PC-3 (cell line): ENCODE measurements around the gene LDLR. TPM values are rescaled to one million over a fixed set of nuclear protein-coding genes. Genes with fewer than 3 reads are reported as not detected.

ENCODE experiments used
- ATAC-seq: fragments of 200-7000 bp; cut with Tn5 transposase; 2 replicates; pipeline ENCODE4 v1.9.1; 2020; ENCODE audit warnings: mild to moderate bottlenecking, moderate library complexity
- BruUV-seq: library from RNA; stranded (reverse); fragments of 400-500 nt; replicated peaks from 2 replicates; lab custom pipeline; 2021; lab: Mats Ljungman, UMichigan
- CTCF ChIA-PET: fragments of 300-600 bp; sonication (Branson Sonifier 250); formaldehyde crosslinking; loops from one replicate; lab custom pipeline; 2022; ENCODE audit warnings: antibody characterized with exemption; lab: Charles Lee
- POLR2A ChIA-PET: fragments of 300-600 bp; sonication (Branson Sonifier 250); formaldehyde crosslinking; loops from one replicate; lab custom pipeline; 2022; ENCODE audit warnings: antibody characterized with exemption; ENCODE audit not compliant: unreplicated experiment; lab: Charles Lee
- DNase-seq: peaks from one replicate; pipeline ENCODE4 v3.0.0-alpha.2; 2015
- H2AFZ ChIP-seq: fragments of 300-600 bp; sonication (generic); 2 replicates; pipeline ENCODE4 v1.6.0; 2016; ENCODE audit warnings: antibody characterized with exemption, low read length
- H3F3A ChIP-seq: fragments of 300-600 bp; sonication (generic); one replicate; pipeline ENCODE4 v1.6.0; 2017; ENCODE audit warnings: antibody characterized with exemption, low read length, control low read depth, mild to moderate bottlenecking; ENCODE audit not compliant: unreplicated experiment
- H3K27ac ChIP-seq: fragments of 300-600 bp; sonication (generic); 2 replicates; pipeline ENCODE4 v1.5.1; 2016; ENCODE audit warnings: mild to moderate bottlenecking, low read length
- H3K27me3 ChIP-seq: fragments of 300-600 bp; sonication (generic); 2 replicates; pipeline ENCODE4 v1.6.1; 2016; ENCODE audit warnings: low read length, mixed read lengths
- H3K36me3 ChIP-seq: fragments of 300-600 bp; sonication (generic); 2 replicates; pipeline ENCODE4 v1.6.1; 2016; ENCODE audit warnings: low read depth, mixed run types, low read length, mixed read lengths
- H3K4me1 ChIP-seq: fragments of 300-600 bp; sonication (generic); 2 replicates; pipeline ENCODE4 v1.5.1; 2016; ENCODE audit warnings: low read length; ENCODE audit not compliant: insufficient read depth
- H3K4me2 ChIP-seq: fragments of 300-600 bp; sonication (generic); 2 replicates; pipeline ENCODE4 v1.6.0; 2016; ENCODE audit warnings: low read length
- H3K4me3 ChIP-seq: fragments of 300-600 bp; sonication (generic); 2 replicates; pipeline ENCODE4 v1.5.1; 2016; ENCODE audit warnings: mild to moderate bottlenecking, low read length, mixed read lengths
- H3K79me2 ChIP-seq: fragments of 300-600 bp; sonication (generic); 2 replicates; pipeline ENCODE4 v1.6.1; 2017; ENCODE audit warnings: low read length, mixed read lengths
- H3K9ac ChIP-seq: fragments of 300-600 bp; sonication (generic); 2 replicates; pipeline ENCODE4 v1.6.0; 2016; ENCODE audit warnings: mild to moderate bottlenecking, low read length
- H3K9me2 ChIP-seq: fragments of 300-600 bp; sonication (generic); replicated peaks from 2 replicates; pipeline ENCODE4 v1.6.1; 2016; ENCODE audit warnings: mixed run types, low read length, mixed read lengths
- H3K9me3 ChIP-seq: fragments of 300-600 bp; sonication (generic); 2 replicates; pipeline ENCODE4 v1.6.1; 2016; ENCODE audit warnings: low read length, mixed read lengths
- H4K20me1 ChIP-seq: fragments of 300-600 bp; sonication (generic); 2 replicates; pipeline ENCODE4 v1.6.1; 2016; ENCODE audit warnings: low read length, mixed read lengths
- CTCF ChIP-seq: fragments of 300-600 bp; sonication (generic); conservative IDR thresholded peaks from 2 replicates; pipeline ENCODE4 v1.5.1; 2017; ENCODE audit warnings: antibody characterized with exemption, low read depth, mild to moderate bottlenecking, low read length
- EZH2 ChIP-seq: fragments of 300-600 bp; sonication (generic); IDR thresholded peaks from one replicate; pipeline ENCODE4 v1.6.1; 2017; ENCODE audit warnings: antibody characterized with exemption, mild to moderate bottlenecking, low read length; ENCODE audit not compliant: unreplicated experiment
- EZH2phosphoT487 ChIP-seq: fragments of 300-600 bp; sonication (generic); IDR thresholded peaks from 2 replicates; pipeline ENCODE4 v1.6.1; 2018; ENCODE audit warnings: mild to moderate bottlenecking, antibody characterized with exemption, low read length, borderline replicate concordance
- intact Hi-C: fragments of 100-400 bp; cut with micrococcal nuclease; formaldehyde crosslinking; loops from 2 replicates; pipeline ENCODE4 v1.9.0; 2023
- total RNA-seq: library from RNA; depleted of rRNA; stranded (reverse); fragments of >200 nt; gene quantifications from 2 replicates; pipeline ENCODE4 v1.2.3, GENCODE V29; 2014

The LDLR gene
- total RNA-seq, 1 experiment from 2014 or later, result 302 TPM

DNA sequence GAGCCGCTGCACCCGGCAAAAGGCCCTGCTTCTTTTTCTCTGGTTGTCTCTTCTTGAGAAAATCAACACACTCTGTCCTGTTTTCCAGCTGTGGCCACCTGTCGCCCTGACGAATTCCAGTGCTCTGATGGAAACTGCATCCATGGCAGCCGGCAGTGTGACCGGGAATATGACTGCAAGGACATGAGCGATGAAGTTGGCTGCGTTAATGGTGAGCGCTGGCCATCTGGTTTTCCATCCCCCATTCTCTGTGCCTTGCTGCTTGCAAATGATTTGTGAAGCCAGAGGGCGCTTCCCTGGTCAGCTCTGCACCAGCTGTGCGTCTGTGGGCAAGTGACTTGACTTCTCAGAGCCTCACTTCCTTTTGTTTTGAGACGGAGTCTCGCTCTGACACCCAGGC lies 17.2 kb downstream of the LDLR start:
- H3K9me2 ChIP-seq, result no peaks in the 10 kb centered on the region

GRCh38 chr19:11108746-11109145 lies 19.5 kb downstream of the LDLR start:
- DNase-seq (no peak), ATAC-seq (no peak)
- H3K36me3 ChIP-seq, result peaks cover 87% of the 10 kb centered on the region
- no peak overlapping the region for H3K4me3 ChIP-seq
- peaks cover 46% of the 10 kb centered on the region for H4K20me1 ChIP-seq
- H3K9me3 ChIP-seq, result no peaks in the 10 kb centered on the region
- ChIA-PET POLR2A (no interaction called here), CTCF (no interaction called here)
- H3K4me2 ChIP-seq, result no peak overlapping the region
- peaks cover 4% of the 10 kb centered on the region for H3F3A ChIP-seq
- TF ChIP-seq EZH2phosphoT487, result no peak
- TF ChIP-seq CTCF, result no peak
- TF ChIP-seq EZH2, result no peak
- no peaks in the 10 kb centered on the region for H3K4me1 ChIP-seq
- intact Hi-C loops, result no loop called here
- no peak overlapping the region for H3K27ac ChIP-seq
- BruUV-seq, result no TSS peak
- H2AFZ ChIP-seq, result no peak overlapping the region
- no peak overlapping the region for H3K9ac ChIP-seq
- H3K27me3 ChIP-seq, result no peaks in the 10 kb centered on the region
- H3K9me2 ChIP-seq, result no peaks in the 10 kb centered on the region
- peaks cover 23% of the 10 kb centered on the region for H3K79me2 ChIP-seq

More for the DNA sequence above, 17.2 kb downstream of the LDLR start:
- Histone ChIP-seq H3K4me3 (no peak overlapping the region), H2AFZ (no peak overlapping the region), H3K9ac (no peak overlapping the region), H3K27ac (no peak overlapping the region), H3K79me2 (peaks cover 25% of the 10 kb centered on the region; the same call in 1 of the 2 replicates), H3F3A (no peaks in the 10 kb centered on the region), H3K36me3 (peaks cover 85% of the 10 kb centered on the region), H3K4me1 (no peaks in the 10 kb centered on the region), H3K27me3 (no peaks in the 10 kb centered on the region), H4K20me1 (peaks cover 48% of the 10 kb centered on the region), H3K4me2 (no peak overlapping the region), H3K9me3 (no peaks in the 10 kb centered on the region)
- intact Hi-C loops, result no loop called here
- ATAC-seq (no peak), DNase-seq (no peak)
- CTCF ChIA-PET, result no interaction called here
- BruUV-seq, result no TSS peak
- TF ChIP-seq CTCF (no peak), EZH2phosphoT487 (no peak), EZH2 (no peak)
- POLR2A ChIA-PET, result no interaction called here

GRCh38 chr19:11111117-11111770 lies 22.0 kb downstream of the LDLR start:
- Histone ChIP-seq H3F3A (peaks cover 4% of the 10 kb centered on the region), H3K4me1 (no peaks in the 10 kb centered on the region), H3K36me3 (peaks cover 89% of the 10 kb centered on the region), H3K4me2 (no peak overlapping the region), H3K27ac (no peak overlapping the region), H3K27me3 (no peaks in the 10 kb centered on the region), H4K20me1 (peaks cover 28% of the 10 kb centered on the region), H2AFZ (no peak overlapping the region), H3K9me3 (no peaks in the 10 kb centered on the region), H3K79me2 (peaks cover 18% of the 10 kb centered on the region), H3K4me3 (no peak overlapping the region), H3K9me2 (no peaks in the 10 kb centered on the region), H3K9ac (no peak overlapping the region)
- intact Hi-C loops, result no loop called here
- ChIA-PET CTCF (interaction anchor here (0.7 kb wide), 1 partner anchor 15 kb away, joined by 3 read pairs; no protein-coding TSS in a partner anchor), POLR2A (no interaction called here)
- TF ChIP-seq CTCF (no peak), EZH2phosphoT487 (no peak), EZH2 (no peak)
- no TSS peak for BruUV-seq
- DNase-seq (no peak), ATAC-seq (0 out of 2 replicates have a peak, but pooled peaks have one; percentile 7)
